22Rv1 (cell line): ENCODE data around the gene CAP2.
"Not testable (repeated sequence)": the region's sequence is repeated elsewhere in the genome, so short reads cannot be mapped to it uniquely, and the experiment has no call there.

ENCODE experiments used
- H3K27ac ChIP-seq: fragments of 450-650 bp; 2 replicates; pipeline ENCODE4 v1.5.1; 2017
- CTCF ChIP-seq: fragments of 450-650 bp; IDR thresholded peaks from 2 replicates; pipeline ENCODE4 v1.5.1; 2017; ENCODE audit warnings: mild to moderate bottlenecking
- ZFX ChIP-seq: fragments of 450-650 bp; IDR thresholded peaks from 2 replicates; pipeline ENCODE4 v1.6.1; 2017; ENCODE audit warnings: antibody characterized with exemption, borderline replicate concordance

The CAP2 gene

GRCh38 chr6:17574866-17575560 lies 181.6 kb downstream of the CAP2 start:
- no peak overlapping the region for H3K27ac ChIP-seq
- TF ChIP-seq CTCF (no peak), ZFX (no peak)

- TF ChIP-seq ZFX: no peak
- no peak for TF ChIP-seq CTCF
- H3K27ac ChIP-seq: no peak overlapping the region
Measured at GRCh38 chr6:17577059-17577458, 183.7 kb downstream of the CAP2 start.

GRCh38 chr6:17580518-17581048 lies 187.2 kb downstream of the CAP2 start:
- no peak for TF ChIP-seq ZFX
- no peak for TF ChIP-seq CTCF
- H3K27ac ChIP-seq: peak overlapping the region; percentile 92

GRCh38 chr6:17581282-17581681 lies 187.9 kb downstream of the CAP2 start:
- peak overlapping the region; percentile 92 for H3K27ac ChIP-seq

- H3K27ac ChIP-seq: peak overlapping the region; percentile 63
- TF ChIP-seq CTCF (no peak), ZFX (no peak)
Measured at GRCh38 chr6:17583811-17584210, 190.4 kb downstream of the CAP2 start.

GRCh38 chr6:17584241-17584803 lies 190.9 kb downstream of the CAP2 start:
- peak; percentile 92 for TF ChIP-seq CTCF
- TF ChIP-seq ZFX: no peak
- peak overlapping the region; percentile 63 for H3K27ac ChIP-seq

- TF ChIP-seq CTCF (peak; percentile 76), ZFX (no peak)
- peak overlapping the region; percentile 25 for H3K27ac ChIP-seq
Measured at GRCh38 chr6:17585766-17586490, 192.5 kb downstream of the CAP2 start.

GRCh38 chr6:17586623-17587022 lies 193.2 kb downstream of the CAP2 start:
- H3K27ac ChIP-seq: not testable (repeated sequence)
